HL-60 (cell line): ENCODE data around the gene GNPAT.

Experiments used
- POLR2AphosphoS5 ChIP-seq: IDR thresholded peaks from 2 replicates; pipeline ENCODE4 v1.6.1; 2012; ENCODE audit warnings: low read depth
- TF ChIP-seq, protein P1 (sequence below): IDR thresholded peaks from 2 replicates; pipeline ENCODE4 v1.6.1; 2012; ENCODE audit warnings: low read depth; ENCODE audit not compliant: insufficient replicate concordance

DNA sequence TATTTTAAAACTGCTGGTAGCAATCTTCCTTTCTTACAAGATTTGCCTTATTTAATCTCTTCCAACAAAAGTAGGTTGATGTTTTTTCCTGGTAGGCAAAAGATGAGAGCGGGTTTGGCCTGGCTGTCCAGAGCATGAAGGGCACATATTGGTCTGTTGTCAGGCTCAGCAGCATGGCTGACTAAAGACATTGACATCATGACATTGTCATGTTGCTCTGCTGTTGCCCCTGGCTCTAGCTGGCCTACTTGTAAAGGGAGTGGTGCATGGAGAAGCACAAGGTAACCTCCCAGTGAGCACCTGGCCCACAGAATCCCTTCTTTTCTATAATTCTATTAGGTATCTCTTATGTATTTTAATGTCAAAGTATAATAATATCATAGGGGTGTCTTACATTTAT lies 23.6 kb downstream of the GNPAT start:
- no peak for TF ChIP-seq POLR2AphosphoS5
- TF ChIP-seq, protein P1, sequence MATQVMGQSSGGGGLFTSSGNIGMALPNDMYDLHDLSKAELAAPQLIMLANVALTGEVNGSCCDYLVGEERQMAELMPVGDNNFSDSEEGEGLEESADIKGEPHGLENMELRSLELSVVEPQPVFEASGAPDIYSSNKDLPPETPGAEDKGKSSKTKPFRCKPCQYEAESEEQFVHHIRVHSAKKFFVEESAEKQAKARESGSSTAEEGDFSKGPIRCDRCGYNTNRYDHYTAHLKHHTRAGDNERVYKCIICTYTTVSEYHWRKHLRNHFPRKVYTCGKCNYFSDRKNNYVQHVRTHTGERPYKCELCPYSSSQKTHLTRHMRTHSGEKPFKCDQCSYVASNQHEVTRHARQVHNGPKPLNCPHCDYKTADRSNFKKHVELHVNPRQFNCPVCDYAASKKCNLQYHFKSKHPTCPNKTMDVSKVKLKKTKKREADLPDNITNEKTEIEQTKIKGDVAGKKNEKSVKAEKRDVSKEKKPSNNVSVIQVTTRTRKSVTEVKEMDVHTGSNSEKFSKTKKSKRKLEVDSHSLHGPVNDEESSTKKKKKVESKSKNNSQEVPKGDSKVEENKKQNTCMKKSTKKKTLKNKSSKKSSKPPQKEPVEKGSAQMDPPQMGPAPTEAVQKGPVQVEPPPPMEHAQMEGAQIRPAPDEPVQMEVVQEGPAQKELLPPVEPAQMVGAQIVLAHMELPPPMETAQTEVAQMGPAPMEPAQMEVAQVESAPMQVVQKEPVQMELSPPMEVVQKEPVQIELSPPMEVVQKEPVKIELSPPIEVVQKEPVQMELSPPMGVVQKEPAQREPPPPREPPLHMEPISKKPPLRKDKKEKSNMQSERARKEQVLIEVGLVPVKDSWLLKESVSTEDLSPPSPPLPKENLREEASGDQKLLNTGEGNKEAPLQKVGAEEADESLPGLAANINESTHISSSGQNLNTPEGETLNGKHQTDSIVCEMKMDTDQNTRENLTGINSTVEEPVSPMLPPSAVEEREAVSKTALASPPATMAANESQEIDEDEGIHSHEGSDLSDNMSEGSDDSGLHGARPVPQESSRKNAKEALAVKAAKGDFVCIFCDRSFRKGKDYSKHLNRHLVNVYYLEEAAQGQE: no peak
